Retina (tissue), 1 donor: ENCODE measurements around the gene FOXP3.

Experiments
- DNase-seq: peaks from one replicate; pipeline ENCODE4 v3.0.0-alpha.2; 2016

Gene FOXP3

GRCh38 chrX:49212861-49213260 is 51.6 kb downstream of the FOXP3 start:
- DNase-seq = no peak

- no peak for DNase-seq
These were observed 52.3 kb downstream of the FOXP3 start for GRCh38 chrX:49212209-49212608.

- no peak for DNase-seq
These were observed 53.4 kb downstream of the FOXP3 start for GRCh38 chrX:49211074-49211473.

GRCh38 chrX:49210406-49210805 is 54.1 kb downstream of the FOXP3 start:
- no peak for DNase-seq

- no peak for DNase-seq
These were observed 54.9 kb downstream of the FOXP3 start for GRCh38 chrX:49209434-49210251.

- DNase-seq = no peak
These were observed 56.1 kb downstream of the FOXP3 start for GRCh38 chrX:49208399-49208798.

GRCh38 chrX:49206543-49206942 is 58.0 kb downstream of the FOXP3 start:
- DNase-seq = no peak

GRCh38 chrX:49205443-49205842 is 59.1 kb downstream of the FOXP3 start:
- DNase-seq = no peak

GRCh38 chrX:49204709-49205108 is 59.8 kb downstream of the FOXP3 start:
- DNase-seq = no peak

- DNase-seq = no peak
These were observed 60.5 kb downstream of the FOXP3 start for GRCh38 chrX:49204017-49204416.

GRCh38 chrX:49203536-49203935 is 61.0 kb downstream of the FOXP3 start:
- DNase-seq = no peak

- DNase-seq = no peak
These were observed 62.5 kb downstream of the FOXP3 start for GRCh38 chrX:49202022-49202421.
